GM12878 (cell line): ENCODE results near the gene ITFG1. TPM values are rescaled to one million over a fixed set of nuclear protein-coding genes. Genes with fewer than 3 reads are reported as not detected.

Experiments
- ATAC-seq: fragments of 200-7000 bp; cut with Tn5 transposase; 3 replicates; pipeline ENCODE4 v1.9.1; 2020; ENCODE audit warnings: mild to moderate bottlenecking, moderate library complexity
- BruUV-seq: library from RNA; stranded (reverse); fragments of 400-500 nt; replicated peaks from 2 replicates; lab custom pipeline; 2021; lab: Mats Ljungman, UMichigan
- CTCF ChIA-PET: fragments of 300-600 bp; sonication (Branson Sonifier 250); formaldehyde crosslinking; extraction: SDS; loops from one replicate; lab custom pipeline; 2021; ENCODE audit warnings: inconsistent platforms; lab: Yijun Ruan, JAX
- POLR2A ChIA-PET: fragments of 350-600 bp; formaldehyde crosslinking; extraction: SDS; loops from one replicate; lab custom pipeline; 2021; ENCODE audit warnings: inconsistent platforms; lab: Charles Lee
- RAD21 ChIA-PET: fragments of 300-600 bp; sonication (Branson Sonifier 250); formaldehyde crosslinking; loops from one replicate; lab custom pipeline; 2023; ENCODE audit warnings: antibody characterized with exemption; ENCODE audit not compliant: unreplicated experiment; lab: Charles Lee
- SMC1A ChIA-PET: fragments of 300-600 bp; sonication (Branson Sonifier 250); formaldehyde crosslinking; loops from one replicate; lab custom pipeline; 2023; ENCODE audit not compliant: unreplicated experiment, uncharacterized antibody; lab: Charles Lee
- DNase-seq: peaks from one replicate; pipeline ENCODE4 v3.0.0-alpha.2; 2011; ENCODE audit warnings: low read depth, low spot score
- FAIRE-seq: peaks from 3 replicates; lab custom pipeline; 2011; peaks lifted over from hg19 to GRCh38; lab: Jason Lieb, UNC
- H2AFZ ChIP-seq: 2 replicates; pipeline ENCODE4 v1.6.0; 2011; ENCODE audit warnings: low read depth, low read length, control low read depth; ENCODE audit not compliant: control insufficient read depth
- H3K27ac ChIP-seq: 2 replicates; pipeline ENCODE4 v1.5.1; 2011; ENCODE audit warnings: control low read depth; ENCODE audit not compliant: control insufficient read depth, insufficient read depth
- H3K27me3 ChIP-seq, 2 experiments: replicated peaks in 1 of 2; 2 replicates each; pipeline versions ENCODE4 v1.6.0 to v1.6.1; 2011; ENCODE audit warnings: low read length in 1 of 2; ENCODE audit not compliant: control insufficient read depth in 2 of 2, insufficient read depth in 2 of 2
- H3K36me3 ChIP-seq, 2 experiments: 2 replicates each; pipeline ENCODE4 v1.5.1; 2011; ENCODE audit warnings: low read length in 1 of 2; ENCODE audit not compliant: control insufficient read depth in 2 of 2, insufficient read depth in 2 of 2
- H3K4me1 ChIP-seq: 2 replicates; pipeline ENCODE4 v1.6.1; 2011; ENCODE audit warnings: mild to moderate bottlenecking, low read length, moderate library complexity, mixed read lengths; ENCODE audit not compliant: control insufficient read depth, insufficient read depth
- H3K4me2 ChIP-seq: 2 replicates; pipeline ENCODE4 v1.6.0; 2011; ENCODE audit warnings: control low read depth; ENCODE audit not compliant: control insufficient read depth, insufficient read depth
- H3K4me3 ChIP-seq: fragments of 200-600 bp; sonication (generic); 2 replicates; pipeline ENCODE4 v1.5.1; 2016
- H3K79me2 ChIP-seq: 2 replicates; pipeline ENCODE4 v1.6.0; 2011; ENCODE audit warnings: low read length; ENCODE audit not compliant: control insufficient read depth, insufficient read depth
- H3K9ac ChIP-seq: 2 replicates; pipeline ENCODE4 v1.8.0; 2011; ENCODE audit warnings: low read length, control low read depth, mixed read lengths; ENCODE audit not compliant: control insufficient read depth, insufficient read depth
- H3K9me3 ChIP-seq: replicated peaks from 3 replicates; pipeline ENCODE4 v1.5.1; 2011; ENCODE audit warnings: mild to moderate bottlenecking, low read length; ENCODE audit not compliant: control insufficient read depth, insufficient read depth
- H4K20me1 ChIP-seq: 2 replicates; pipeline ENCODE4 v1.6.0; 2011; ENCODE audit not compliant: control insufficient read depth, insufficient read depth
- CUX1 ChIP-seq: IDR thresholded peaks from 2 replicates; pipeline ENCODE4 v1.6.1; 2012; ENCODE audit warnings: improper control_type of control experiment, low read depth, low read length; ENCODE audit not compliant: insufficient replicate concordance
- HDGF ChIP-seq: fragments of 450-650 bp; IDR thresholded peaks from 2 replicates; pipeline ENCODE4 v1.6.1; 2016; ENCODE audit warnings: antibody characterized with exemption
- JUND ChIP-seq: IDR thresholded peaks from 2 replicates; pipeline ENCODE4 v1.6.1; 2012; ENCODE audit warnings: low read depth, mild to moderate bottlenecking, low read length, improper control_type of control experiment, moderate library complexity
- KDM1A ChIP-seq: fragments of 200-600 bp; sonication (generic); IDR thresholded peaks from 2 replicates; pipeline ENCODE4 v1.6.1; 2016; ENCODE audit warnings: borderline replicate concordance
- KLF5 ChIP-seq: fragments of 450-650 bp; IDR thresholded peaks from 2 replicates; pipeline ENCODE4 v1.6.1; 2014; ENCODE audit warnings: mild to moderate bottlenecking; ENCODE audit not compliant: partially characterized antibody
- MTA3 ChIP-seq: IDR thresholded peaks from 2 replicates; pipeline ENCODE4 v1.6.1; 2012; ENCODE audit warnings: low read length, inconsistent platforms, borderline replicate concordance
- PAX5 ChIP-seq: IDR thresholded peaks from 2 replicates; pipeline ENCODE4 v1.6.1; 2011; ENCODE audit warnings: low read depth, low read length, borderline replicate concordance
- RBBP5 ChIP-seq: fragments of 200-600 bp; sonication (generic); conservative IDR thresholded peaks from 2 replicates; pipeline ENCODE4 v1.6.1; 2016
- REST ChIP-seq: IDR thresholded peaks from 2 replicates; pipeline ENCODE4 v1.6.1; 2012; ENCODE audit warnings: mild to moderate bottlenecking, low read depth, low read length
- SPI1 ChIP-seq: IDR thresholded peaks from 2 replicates; pipeline ENCODE4 v1.6.1; 2011; ENCODE audit warnings: low read depth, mild to moderate bottlenecking, low read length, moderate library complexity, borderline replicate concordance; ENCODE audit not compliant: insufficient read depth
- TBL1XR1 ChIP-seq: IDR thresholded peaks from 2 replicates; pipeline ENCODE4 v1.6.1; 2012; ENCODE audit warnings: low read depth, low read length, improper control_type of control experiment
- ZNF274 ChIP-seq: IDR thresholded peaks from one replicate; pipeline ENCODE4 v1.8.0; 2011; ENCODE audit not compliant: insufficient read length, insufficient read depth
- WGBS: methylation state at CpG from one replicate; pipeline ENCODE4 v1.1.6; 2016; ENCODE audit warnings: low lambda C conversion rate; ENCODE audit not compliant: insufficient replicate concordance, insufficient coverage; ENCODE audit errors: missing lambda C conversion rate; 5-methylcytosine and 5-hydroxymethylcytosine counted together
- in situ Hi-C: fragments of 300-500 bp; cut with MboI; formaldehyde crosslinking; loops from 9 replicates; pipeline ENCODE4 v1.14.3; 2018; ENCODE audit warnings: mixed read lengths
- intact Hi-C: fragments of 100-400 bp; cut with micrococcal nuclease; formaldehyde crosslinking; loops from one replicate; pipeline ENCODE4 v1.14.2; 2022; ENCODE audit not compliant: unreplicated experiment
- polyA plus RNA-seq, 11 experiments: library from polyadenylated mRNA; depleted of rRNA in 4 of 11; unstranded in 6 of 11; stranded (reverse) in 5 of 11; fragments of >200 nt; fragmentation: Nextera tagmentation in 4 of 11; fragmentation: Illumina TruSeq in 1 of 11; extraction: Ambion mirVana in 4 of 11; extraction: Trizol in 1 of 11; gene quantifications; 1 replicate in 1 of 11; 2 replicates in 10 of 11; pipeline versions ENCODE4 v1.2.1 to v1.2.3, GENCODE V29; 2011 to 2016; ENCODE audit warnings: inconsistent platforms in 2 of 11, missing spikeins in 2 of 11, low read depth in 1 of 11
- total RNA-seq, 4 experiments: library from RNA; depleted of rRNA in 3 of 4; stranded (reverse); fragments of >200 nt in 3 of 4; fragmentation: Illumina TruSeq in 1 of 4; extraction: Trizol in 1 of 4; gene quantifications; 2 replicates each; pipeline versions ENCODE4 v1.2.1 to v1.2.3, GENCODE V29; 2013 to 2021

The ITFG1 gene
- total and polyA plus RNA-seq, 10 of the 15 experiments (the other 5 are each of a cell fraction or from before 2014, with no cell fraction given): 9.3 to 56.3 (median 28.6) TPM

- TF ChIP-seq PAX5 (no peak), SPI1 (no peak)
- TF ChIP-seq, all 136 proteins: peak for 0
These were observed 6.6 kb upstream of the ITFG1 start (continued) for GRCh38 chr16:47467501-47467900.

- H3K79me2 ChIP-seq: peaks cover 63% of the 10 kb centered on the region
- H2AFZ ChIP-seq: no peak overlapping the region
- no peaks in the 10 kb centered on the region for H4K20me1 ChIP-seq
- in situ Hi-C loops: no loop called here
- H3K4me2 ChIP-seq: peak overlapping the region; percentile 78
- no peaks in the 10 kb centered on the region for H3K9me3 ChIP-seq
- H3K27me3 ChIP-seq: no peaks in the 10 kb centered on the region
- ChIA-PET POLR2A (interaction anchor here (1.0 to 3.2 kb wide), 4 partner anchors 8 to 27 kb away, joined by 3 to 13 read pairs (median 9); no protein-coding TSS in a partner anchor), CTCF (interaction anchor here (0.7 to 7.9 kb wide), 5 partner anchors 10 to 66 kb away, joined by 3 to 60 read pairs (median 9); no protein-coding TSS in a partner anchor), SMC1A (interaction anchor here (0.8 to 14.7 kb wide), 11 partner anchors 8 to 492 kb away, joined by 3 to 254 read pairs (median 5); partner anchors contain the start of gene DNAJA2), RAD21 (interaction anchor here (1.0 to 19.6 kb wide), 8 partner anchors 9 to 322 kb away, joined by 3 to 238 read pairs (median 10); partner anchors contain the start of gene NETO2)
- no peak overlapping the region; the same call in 1 of the 2 replicates for H3K27ac ChIP-seq
- H3K4me1 ChIP-seq: peaks cover 6% of the 10 kb centered on the region; the same call in 1 of the 2 replicates
- DNase-seq: no peak
- no peak for ATAC-seq
- no TSS peak for BruUV-seq
- peak overlapping the region; percentile 85 for H3K4me3 ChIP-seq
- no peak overlapping the region for H3K9ac ChIP-seq
- intact Hi-C loops: loop anchor here (1.0 to 10.0 kb wide), 3 partner anchors 27 to 151 kb away; no protein-coding TSS in a partner anchor
- WGBS: 68% methylated on average over 2 of the region's 2 CpGs
- peaks cover 0 to 7% of the 10 kb centered on the region in 2 experiments; a peak in 3 of 4 replicates for H3K36me3 ChIP-seq
- FAIRE-seq: no peak
- no peak for TF ChIP-seq TBL1XR1
- TF ChIP-seq KDM1A: no peak
- TF ChIP-seq RBBP5: no peak
- TF ChIP-seq ZNF274: no peak
- no peak for TF ChIP-seq KLF5
- TF ChIP-seq CUX1: no peak
- TF ChIP-seq HDGF: no peak
- no peak for TF ChIP-seq REST
- TF ChIP-seq PAX5: no peak
- TF ChIP-seq MTA3: no peak
- TF ChIP-seq JUND: no peak
These were observed 5.2 kb upstream of the ITFG1 start for GRCh38 chr16:47465919-47466630.
